ENCODE results near the gene MARCHF10. TPM values are rescaled to one million over a fixed set of nuclear protein-coding genes. Genes with fewer than 3 reads are reported as not detected.

Gene MARCHF10
- total and polyA plus RNA-seq, 2 of the 4 experiments (the other 2 are of a cell fraction) = 0.18 to 0.74 TPM

DNA sequence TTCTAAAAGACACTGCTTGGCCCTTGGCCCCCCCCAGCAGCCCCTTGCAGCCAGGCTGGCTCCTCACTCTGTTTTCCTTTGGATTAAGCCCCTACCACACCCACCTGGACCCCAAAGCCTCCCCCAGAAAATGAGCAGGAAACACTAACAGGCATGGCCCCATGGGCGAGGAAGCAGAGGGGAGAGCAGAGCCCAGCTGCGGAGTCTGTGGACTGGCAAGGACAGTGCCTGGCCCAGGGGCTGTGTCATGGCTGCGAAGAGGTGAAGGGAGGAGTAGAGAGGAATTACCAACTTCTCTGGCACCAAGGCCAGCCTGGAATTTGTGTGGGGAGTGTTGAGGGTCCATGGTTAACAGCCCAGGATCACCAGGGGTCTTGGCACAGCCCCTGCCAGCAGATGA is 133.3 kb downstream of the MARCHF10 start:
- Histone ChIP-seq H4K8ac (ENCODE audit: low read depth in 2 of 2, low read length in 2 of 2) (no peak overlapping the region), H3K9me1 (ENCODE audit: insufficient read depth, low read length) (no peaks in the 10 kb centered on the region), H3K18ac (ENCODE audit: low read depth, low read length) (no peak overlapping the region), H3K4me2 (ENCODE audit: low read depth, low read length) (no peak overlapping the region), H2BK15ac (ENCODE audit: low read depth, low read length) (no peak overlapping the region), H3K4ac (ENCODE audit: low read depth, low read length) (no peak overlapping the region), H3K23ac (ENCODE audit: low read depth, low read length) (no peak overlapping the region), H3K14ac (replicated peaks; ENCODE audit: low read depth, low read length) (no peak overlapping the region), H2AK9ac (replicated peaks; ENCODE audit: low read depth, low read length, poor library complexity) (no peak overlapping the region), H2BK20ac (ENCODE audit: low read depth, low read length) (no peak overlapping the region), H3K4me1 (ENCODE audit: control insufficient read depth, insufficient read depth, low read length) (no peaks in the 10 kb centered on the region), H2BK5ac (ENCODE audit: low read depth, low read length, poor library complexity, severe bottlenecking) (no peak overlapping the region), H4K5ac (ENCODE audit: low read depth, low read length) (no peak overlapping the region), H2AFZ (replicated peaks; ENCODE audit: low read length, poor library complexity) (no peak overlapping the region), H3K9me3 (ENCODE audit: control insufficient read depth, insufficient read depth, low read length) (no peaks in the 10 kb centered on the region), H3K9ac (ENCODE audit: low read depth, low read length) (no peak overlapping the region), H2AK5ac (ENCODE audit: low read depth, low read length) (no peak overlapping the region), H3K79me1 (ENCODE audit: low read depth in 1 of 2, low read length in 2 of 2) (peaks cover 9 to 39% of the 10 kb centered on the region in 2 experiments), H3K56ac (ENCODE audit: extremely low read depth, insufficient read depth, low read length) (no peak overlapping the region), H3K4me3 (ENCODE audit: insufficient read depth, low read depth, low read length) (no peak overlapping the region), H2BK120ac (ENCODE audit: low read depth, low read length) (no peak overlapping the region), H4K91ac (ENCODE audit: insufficient read depth, low read depth, low read length) (no peak overlapping the region), H3K36me3 (ENCODE audit: control insufficient read depth, insufficient read depth, low read length) (peaks cover 85% of the 10 kb centered on the region), H4K20me1 (ENCODE audit: insufficient read depth, low read length) (peaks cover 11% of the 10 kb centered on the region), H3K27ac (ENCODE audit: insufficient read depth, low read length) (no peak overlapping the region), H3K27me3 (ENCODE audit: control insufficient read depth, insufficient read depth, low read length) (no peaks in the 10 kb centered on the region)
- intact Hi-C loops (cut with micrococcal nuclease) = no loop called here
- 100% methylated on average over 1 of the region's 3 CpGs; no CpG with 5 or more reads in 1 of the 2 experiments for WGBS, 2 experiments (ENCODE audit: extremely low coverage in 2 of 2, insufficient read length in 1 of 2)
- dilution Hi-C loops (cut with HindIII; ENCODE audit: low sequenced_read_pairs, unreplicated experiment) = no loop called here
- no peak for ATAC-seq (ENCODE audit: low read depth)
- TF ChIP-seq FOS (IDR thresholded peaks at IDR 0.05; ENCODE audit: low read depth, low read length) (no peak), POLR2A (IDR thresholded peaks at IDR 0.05; ENCODE audit: low read depth, low read length) (no peak), NFE2L2 (IDR thresholded peaks at IDR 0.05; ENCODE audit: low read depth, low read length) (no peak), MAZ (IDR thresholded peaks at IDR 0.05; ENCODE audit: borderline replicate concordance, low read depth, low read length) (no peak), RCOR1 (IDR thresholded peaks at IDR 0.05; ENCODE audit: insufficient replicate concordance, low read length) (no peak), MAFK (IDR thresholded peaks at IDR 0.05; ENCODE audit: low read depth, low read length) (no peak), RFX5 (IDR thresholded peaks at IDR 0.05; ENCODE audit: low read depth, low read length) (no peak), SMC3 (IDR thresholded peaks at IDR 0.05; ENCODE audit: low read depth, low read length) (no peak), BHLHE40 (IDR thresholded peaks at IDR 0.05; ENCODE audit: low read depth, low read length) (no peak), CEBPB (IDR thresholded peaks at IDR 0.05; ENCODE audit: low read depth, low read length) (no peak)
- TF ChIP-seq, protein P1, sequence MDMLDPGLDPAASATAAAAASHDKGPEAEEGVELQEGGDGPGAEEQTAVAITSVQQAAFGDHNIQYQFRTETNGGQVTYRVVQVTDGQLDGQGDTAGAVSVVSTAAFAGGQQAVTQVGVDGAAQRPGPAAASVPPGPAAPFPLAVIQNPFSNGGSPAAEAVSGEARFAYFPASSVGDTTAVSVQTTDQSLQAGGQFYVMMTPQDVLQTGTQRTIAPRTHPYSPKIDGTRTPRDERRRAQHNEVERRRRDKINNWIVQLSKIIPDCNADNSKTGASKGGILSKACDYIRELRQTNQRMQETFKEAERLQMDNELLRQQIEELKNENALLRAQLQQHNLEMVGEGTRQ (IDR thresholded peaks at IDR 0.05; ENCODE audit: low read depth, low read length) = no peak
- TF ChIP-seq, protein P2, sequence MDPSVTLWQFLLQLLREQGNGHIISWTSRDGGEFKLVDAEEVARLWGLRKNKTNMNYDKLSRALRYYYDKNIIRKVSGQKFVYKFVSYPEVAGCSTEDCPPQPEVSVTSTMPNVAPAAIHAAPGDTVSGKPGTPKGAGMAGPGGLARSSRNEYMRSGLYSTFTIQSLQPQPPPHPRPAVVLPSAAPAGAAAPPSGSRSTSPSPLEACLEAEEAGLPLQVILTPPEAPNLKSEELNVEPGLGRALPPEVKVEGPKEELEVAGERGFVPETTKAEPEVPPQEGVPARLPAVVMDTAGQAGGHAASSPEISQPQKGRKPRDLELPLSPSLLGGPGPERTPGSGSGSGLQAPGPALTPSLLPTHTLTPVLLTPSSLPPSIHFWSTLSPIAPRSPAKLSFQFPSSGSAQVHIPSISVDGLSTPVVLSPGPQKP (IDR thresholded peaks at IDR 0.05; ENCODE audit: borderline replicate concordance, low read depth, low read length) = no peak
- TF ChIP-seq, protein P3, sequence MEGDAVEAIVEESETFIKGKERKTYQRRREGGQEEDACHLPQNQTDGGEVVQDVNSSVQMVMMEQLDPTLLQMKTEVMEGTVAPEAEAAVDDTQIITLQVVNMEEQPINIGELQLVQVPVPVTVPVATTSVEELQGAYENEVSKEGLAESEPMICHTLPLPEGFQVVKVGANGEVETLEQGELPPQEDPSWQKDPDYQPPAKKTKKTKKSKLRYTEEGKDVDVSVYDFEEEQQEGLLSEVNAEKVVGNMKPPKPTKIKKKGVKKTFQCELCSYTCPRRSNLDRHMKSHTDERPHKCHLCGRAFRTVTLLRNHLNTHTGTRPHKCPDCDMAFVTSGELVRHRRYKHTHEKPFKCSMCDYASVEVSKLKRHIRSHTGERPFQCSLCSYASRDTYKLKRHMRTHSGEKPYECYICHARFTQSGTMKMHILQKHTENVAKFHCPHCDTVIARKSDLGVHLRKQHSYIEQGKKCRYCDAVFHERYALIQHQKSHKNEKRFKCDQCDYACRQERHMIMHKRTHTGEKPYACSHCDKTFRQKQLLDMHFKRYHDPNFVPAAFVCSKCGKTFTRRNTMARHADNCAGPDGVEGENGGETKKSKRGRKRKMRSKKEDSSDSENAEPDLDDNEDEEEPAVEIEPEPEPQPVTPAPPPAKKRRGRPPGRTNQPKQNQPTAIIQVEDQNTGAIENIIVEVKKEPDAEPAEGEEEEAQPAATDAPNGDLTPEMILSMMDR (conservative IDR thresholded peaks at IDR 0.05; ENCODE audit: low read depth, low read length) = no peak
- in situ Hi-C loops (cut with MboI; ENCODE audit: low sequenced_read_pairs) = no loop called here
- ChIA-PET POLR2A (ENCODE audit: unreplicated experiment) (no interaction called here), CTCF (interaction anchor here (0.5 kb wide), 1 partner anchor 15 kb away, joined by 3 read pairs; no protein-coding TSS in a partner anchor)
- no TSS peak for BruUV-seq (replicated peaks)
- no peak for DNase-seq

Data from IMR-90 (cell line).